Spleen (tissue), 7 donors: ENCODE data around the gene ZNF79.

Source experiments
- POLR2A ChIP-seq, 3 donors: fragments of 450-650 bp; IDR thresholded peaks; one replicate each; pipeline ENCODE4 v1.5.1; 2017; ENCODE audit warnings: antibody characterized with exemption in 3 of 3, mild to moderate bottlenecking in 1 of 3
- POLR2AphosphoS5 ChIP-seq, 3 donors: sonication (generic); formaldehyde crosslinking; IDR thresholded peaks; one replicate each; pipeline ENCODE4 v1.5.1; 2017; ENCODE audit warnings: antibody characterized with exemption in 3 of 3
- TF ChIP-seq, protein P1 (sequence below), 11 experiments: fragments of 200-600 bp in 7 of 11; fragments of 450-650 bp in 4 of 11; sonication (generic) in 4 of 11; IDR thresholded peaks in 8 of 11; conservative IDR thresholded peaks in 3 of 11; 1 replicate in 7 of 11; 2 replicates in 4 of 11; pipeline versions ENCODE4 v1.4.0 to v1.8.0; 2016 to 2021; ENCODE audit warnings: antibody characterized with exemption in 11 of 11, inconsistent platforms in 4 of 11, mild to moderate bottlenecking in 1 of 11
- donor health status: DM: no; HTN: no; CAD: no; lungs with moderate emphysema.
- donor health status: DM: no; HTN: no; CAD: no.
- donor health status: DM: no; HTN: no; CAD: no.

DNA sequence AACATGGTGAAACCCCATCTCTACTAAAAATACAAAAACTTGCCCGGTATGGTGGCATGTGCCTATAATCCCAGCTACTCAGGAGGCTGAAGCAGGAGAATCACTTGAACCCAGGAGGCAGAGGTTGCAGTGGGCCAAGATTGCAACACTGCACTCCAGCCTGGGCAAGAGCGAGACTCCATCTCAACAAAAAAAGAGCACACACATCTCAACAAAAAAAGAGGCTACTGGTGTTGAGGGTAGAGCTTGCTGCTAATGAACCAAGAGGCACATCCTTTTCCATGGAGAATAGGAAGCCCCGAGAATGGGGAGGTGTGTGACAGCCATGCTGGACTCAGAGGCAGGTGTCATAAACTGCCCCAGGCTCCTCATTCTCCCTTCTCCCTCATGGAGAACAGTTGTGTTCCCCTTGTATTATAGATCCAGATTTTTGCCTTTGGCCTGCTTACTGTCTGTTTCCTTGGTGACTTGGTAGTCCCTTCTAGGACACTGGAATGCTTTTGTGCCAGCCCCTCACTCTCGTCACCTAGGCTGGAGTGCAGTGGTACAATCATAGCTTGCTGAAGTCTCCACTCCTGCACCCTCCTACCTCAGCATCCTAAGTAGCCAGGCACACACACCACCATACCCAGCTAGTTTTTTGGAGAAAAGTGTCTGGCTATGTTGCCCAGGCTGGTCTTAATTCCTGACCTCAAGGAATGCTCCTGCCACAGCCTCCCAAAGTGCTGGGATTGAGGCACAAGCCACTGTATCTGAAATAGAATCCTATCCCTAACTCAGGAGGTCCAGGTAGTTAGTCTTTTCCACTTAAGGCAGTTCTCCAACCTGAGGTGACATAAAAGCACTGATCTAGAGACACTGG lies 21.9 kb downstream of the ZNF79 start:
- TF ChIP-seq, protein P1, sequence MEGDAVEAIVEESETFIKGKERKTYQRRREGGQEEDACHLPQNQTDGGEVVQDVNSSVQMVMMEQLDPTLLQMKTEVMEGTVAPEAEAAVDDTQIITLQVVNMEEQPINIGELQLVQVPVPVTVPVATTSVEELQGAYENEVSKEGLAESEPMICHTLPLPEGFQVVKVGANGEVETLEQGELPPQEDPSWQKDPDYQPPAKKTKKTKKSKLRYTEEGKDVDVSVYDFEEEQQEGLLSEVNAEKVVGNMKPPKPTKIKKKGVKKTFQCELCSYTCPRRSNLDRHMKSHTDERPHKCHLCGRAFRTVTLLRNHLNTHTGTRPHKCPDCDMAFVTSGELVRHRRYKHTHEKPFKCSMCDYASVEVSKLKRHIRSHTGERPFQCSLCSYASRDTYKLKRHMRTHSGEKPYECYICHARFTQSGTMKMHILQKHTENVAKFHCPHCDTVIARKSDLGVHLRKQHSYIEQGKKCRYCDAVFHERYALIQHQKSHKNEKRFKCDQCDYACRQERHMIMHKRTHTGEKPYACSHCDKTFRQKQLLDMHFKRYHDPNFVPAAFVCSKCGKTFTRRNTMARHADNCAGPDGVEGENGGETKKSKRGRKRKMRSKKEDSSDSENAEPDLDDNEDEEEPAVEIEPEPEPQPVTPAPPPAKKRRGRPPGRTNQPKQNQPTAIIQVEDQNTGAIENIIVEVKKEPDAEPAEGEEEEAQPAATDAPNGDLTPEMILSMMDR (IDR thresholded peaks at IDR 0.05 in 8 of 11, conservative IDR thresholded peaks at IDR 0.05 in 3 of 11), result no peak
- TF ChIP-seq POLR2AphosphoS5 (IDR thresholded peaks at IDR 0.05) (peak in 1 of 3 donors; percentile 10), POLR2A (IDR thresholded peaks at IDR 0.05) (no peak)
